WI38 (cell line): ENCODE data around the gene IGF2BP2.

Experiments
- H3K4me3 ChIP-seq: 2 replicates; pipeline ENCODE4 v1.5.1; 2011; ENCODE audit warnings: low read depth, mild to moderate bottlenecking, control low read depth, low read length
- CTCF ChIP-seq: IDR thresholded peaks from 2 replicates; pipeline ENCODE4 v1.5.1; 2012; ENCODE audit warnings: low read depth, mild to moderate bottlenecking, control low read depth, low read length

The IGF2BP2 gene

GRCh38 chr3:185606196-185606595 lies 218.6 kb downstream of the IGF2BP2 start:
- no peak for TF ChIP-seq CTCF
- no peak overlapping the region for H3K4me3 ChIP-seq

- TF ChIP-seq CTCF = no peak
- no peak overlapping the region for H3K4me3 ChIP-seq
Measured at GRCh38 chr3:185605566-185605965, 219.3 kb downstream of the IGF2BP2 start.

- H3K4me3 ChIP-seq = no peak overlapping the region
- no peak for TF ChIP-seq CTCF
Measured at GRCh38 chr3:185595526-185595925, 229.3 kb downstream of the IGF2BP2 start.

- H3K4me3 ChIP-seq = no peak overlapping the region
- no peak for TF ChIP-seq CTCF
Measured at GRCh38 chr3:185594073-185594472, 230.8 kb downstream of the IGF2BP2 start.
